PFSK-1 (cell line): ENCODE data around the gene HEY2.

Experiments used
- POLR2AphosphoS5 ChIP-seq: IDR thresholded peaks from 2 replicates; pipeline ENCODE4 v1.6.1; 2012; ENCODE audit warnings: low read depth, mild to moderate bottlenecking, control low read depth, low read length, moderate library complexity
- SIN3A ChIP-seq: IDR thresholded peaks from 2 replicates; pipeline ENCODE4 v1.6.1; 2012; ENCODE audit warnings: mild to moderate bottlenecking, low read length, moderate library complexity, borderline replicate concordance; ENCODE audit not compliant: insufficient read depth
- TAF1 ChIP-seq: IDR thresholded peaks from 2 replicates; pipeline ENCODE4 v1.6.1; 2012; ENCODE audit warnings: low read length, control low read depth, borderline replicate concordance; ENCODE audit not compliant: insufficient read depth
- TF ChIP-seq, protein P1 (sequence below), 2 experiments: IDR thresholded peaks; 2 replicates each; pipeline versions ENCODE4 v1.6.1 to v1.8.0; 2011 to 2012; ENCODE audit warnings: low read depth in 2 of 2, low read length in 2 of 2, control low read depth in 1 of 2, inconsistent platforms in 1 of 2, mild to moderate bottlenecking in 1 of 2, moderate library complexity in 1 of 2; ENCODE audit not compliant: insufficient read depth in 1 of 2

DNA sequence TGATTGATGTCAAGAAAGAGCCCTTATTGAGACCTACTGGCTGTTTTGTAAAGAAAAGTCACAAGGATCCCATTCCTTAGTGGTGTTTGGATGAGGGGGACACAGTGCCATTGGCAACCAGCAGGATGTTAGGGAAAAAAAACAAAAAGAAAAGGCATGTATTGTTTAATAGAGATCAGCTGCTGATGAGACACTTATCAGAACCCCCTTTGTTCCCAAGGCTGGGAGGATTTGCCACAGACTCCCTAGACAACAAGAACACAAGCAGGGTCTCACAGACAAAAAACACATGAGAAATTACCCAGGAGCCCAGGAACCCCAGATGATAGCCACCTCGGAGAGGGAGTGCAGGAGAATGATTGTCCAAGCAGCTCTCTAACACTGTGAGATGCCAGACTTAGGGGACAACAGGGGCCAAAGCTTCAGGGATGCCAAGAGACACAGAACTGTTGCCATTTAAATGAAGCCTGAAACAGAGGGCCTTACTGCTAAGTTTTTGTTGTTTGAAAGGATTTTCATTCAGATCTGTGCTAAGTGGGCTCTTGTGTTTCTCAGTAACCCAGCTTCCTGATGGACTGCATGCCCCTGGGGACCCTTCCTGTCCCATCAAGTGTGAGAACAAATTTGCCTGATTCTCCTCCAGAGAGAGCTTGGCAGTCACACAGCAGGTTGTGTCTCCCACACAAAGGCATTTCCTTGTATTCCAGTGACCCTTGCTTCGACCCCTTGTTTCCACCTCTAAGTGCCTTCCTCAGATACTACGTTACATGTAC is 48.7 kb upstream of the HEY2 start:
- TF ChIP-seq POLR2AphosphoS5 (no peak), TAF1 (no peak), SIN3A (no peak)
- TF ChIP-seq, protein P1, sequence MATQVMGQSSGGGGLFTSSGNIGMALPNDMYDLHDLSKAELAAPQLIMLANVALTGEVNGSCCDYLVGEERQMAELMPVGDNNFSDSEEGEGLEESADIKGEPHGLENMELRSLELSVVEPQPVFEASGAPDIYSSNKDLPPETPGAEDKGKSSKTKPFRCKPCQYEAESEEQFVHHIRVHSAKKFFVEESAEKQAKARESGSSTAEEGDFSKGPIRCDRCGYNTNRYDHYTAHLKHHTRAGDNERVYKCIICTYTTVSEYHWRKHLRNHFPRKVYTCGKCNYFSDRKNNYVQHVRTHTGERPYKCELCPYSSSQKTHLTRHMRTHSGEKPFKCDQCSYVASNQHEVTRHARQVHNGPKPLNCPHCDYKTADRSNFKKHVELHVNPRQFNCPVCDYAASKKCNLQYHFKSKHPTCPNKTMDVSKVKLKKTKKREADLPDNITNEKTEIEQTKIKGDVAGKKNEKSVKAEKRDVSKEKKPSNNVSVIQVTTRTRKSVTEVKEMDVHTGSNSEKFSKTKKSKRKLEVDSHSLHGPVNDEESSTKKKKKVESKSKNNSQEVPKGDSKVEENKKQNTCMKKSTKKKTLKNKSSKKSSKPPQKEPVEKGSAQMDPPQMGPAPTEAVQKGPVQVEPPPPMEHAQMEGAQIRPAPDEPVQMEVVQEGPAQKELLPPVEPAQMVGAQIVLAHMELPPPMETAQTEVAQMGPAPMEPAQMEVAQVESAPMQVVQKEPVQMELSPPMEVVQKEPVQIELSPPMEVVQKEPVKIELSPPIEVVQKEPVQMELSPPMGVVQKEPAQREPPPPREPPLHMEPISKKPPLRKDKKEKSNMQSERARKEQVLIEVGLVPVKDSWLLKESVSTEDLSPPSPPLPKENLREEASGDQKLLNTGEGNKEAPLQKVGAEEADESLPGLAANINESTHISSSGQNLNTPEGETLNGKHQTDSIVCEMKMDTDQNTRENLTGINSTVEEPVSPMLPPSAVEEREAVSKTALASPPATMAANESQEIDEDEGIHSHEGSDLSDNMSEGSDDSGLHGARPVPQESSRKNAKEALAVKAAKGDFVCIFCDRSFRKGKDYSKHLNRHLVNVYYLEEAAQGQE (IDR thresholded peaks at IDR 0.05; ENCODE audit: insufficient read depth in 1 of 2, low read depth in 2 of 2, low read length in 2 of 2) = no peak
